ENCODE data around the gene KSR1. TPM values are rescaled to one million over a fixed set of nuclear protein-coding genes. Genes with fewer than 3 reads are reported as not detected.
A peak's percentile ranks its signal among the peaks of the same experiment; 100 is the strongest.

Gene KSR1
- polyA plus RNA-seq, 1 of the 3 experiments (the other 2 are of a cell fraction): 7.5 TPM

DNA sequence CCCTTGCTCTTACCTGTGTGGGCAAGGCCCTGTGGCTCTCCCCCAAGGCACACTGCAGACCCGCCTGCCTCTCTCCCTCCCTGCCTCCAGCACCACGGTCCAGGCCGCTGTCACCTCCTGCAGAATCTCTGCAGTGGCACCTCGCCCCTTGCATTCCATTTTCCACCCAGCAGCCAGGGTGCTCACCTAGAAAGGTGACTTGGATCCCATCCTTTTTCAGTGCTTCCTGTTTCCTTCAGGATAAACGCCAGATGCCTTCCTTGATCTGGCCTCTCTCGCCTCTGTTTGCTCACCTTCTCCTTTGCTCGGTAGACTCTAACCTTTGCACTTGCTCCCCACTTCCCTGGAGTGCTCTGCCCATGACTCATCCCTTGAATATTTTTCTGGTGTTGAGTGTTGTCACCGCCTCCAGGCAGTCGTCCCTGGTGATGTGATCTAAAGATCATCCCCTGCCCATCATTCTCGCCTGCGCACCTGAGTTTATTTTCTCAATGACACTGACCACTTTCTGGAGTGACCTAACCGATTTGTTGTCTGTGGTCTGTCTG is 95.5 kb downstream of the KSR1 start:
- Histone ChIP-seq H3K27me3 (ENCODE audit: insufficient read depth) (no peaks in the 10 kb centered on the region), H3K4me3 (ENCODE audit: low read depth in 2 of 2, low read length in 1 of 2) (no peak overlapping the region), H3K9me3 (no peaks in the 10 kb centered on the region), H3K9me2 (no peaks in the 10 kb centered on the region), H3K9ac (no peak overlapping the region), H3K27ac (ENCODE audit: low read depth in 2 of 2, low read length in 1 of 2) (no peak overlapping the region; a peak in 1 of 4 replicates), H2AFZ (ENCODE audit: low read depth) (no peak overlapping the region), H3F3A (replicated peaks; ENCODE audit: insufficient read depth) (no peaks in the 10 kb centered on the region), H3K4me1 (ENCODE audit: control insufficient read depth in 1 of 2, insufficient read depth in 2 of 2, low read depth in 1 of 2, low read length in 1 of 2) (peaks cover 15 to 33% of the 10 kb centered on the region in 2 experiments), H3K4me2 (0 out of 2 replicates have a peak overlapping the region, but pooled peaks have one; percentile 46), H3K36me3 (replicated peaks in 1 of 2; ENCODE audit: control insufficient read depth in 1 of 2, insufficient read depth in 2 of 2, low read length in 1 of 2) (no peaks in the 10 kb centered on the region), H3K79me2 (ENCODE audit: insufficient read depth) (no peaks in the 10 kb centered on the region), H4K20me1 (ENCODE audit: insufficient read depth) (no peaks in the 10 kb centered on the region)
- DNase-seq: no peak
- TF ChIP-seq, protein P1, sequence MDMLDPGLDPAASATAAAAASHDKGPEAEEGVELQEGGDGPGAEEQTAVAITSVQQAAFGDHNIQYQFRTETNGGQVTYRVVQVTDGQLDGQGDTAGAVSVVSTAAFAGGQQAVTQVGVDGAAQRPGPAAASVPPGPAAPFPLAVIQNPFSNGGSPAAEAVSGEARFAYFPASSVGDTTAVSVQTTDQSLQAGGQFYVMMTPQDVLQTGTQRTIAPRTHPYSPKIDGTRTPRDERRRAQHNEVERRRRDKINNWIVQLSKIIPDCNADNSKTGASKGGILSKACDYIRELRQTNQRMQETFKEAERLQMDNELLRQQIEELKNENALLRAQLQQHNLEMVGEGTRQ (IDR thresholded peaks at IDR 0.05; ENCODE audit: borderline replicate concordance, low read depth, low read length): no peak
- TF ChIP-seq FOSL2 (IDR thresholded peaks at IDR 0.05; ENCODE audit: borderline replicate concordance, low read depth): peak; percentile 14; the same call in 1 of the 2 replicates
- WGBS (ENCODE audit: low lambda C conversion rate): 66% methylated on average over 12 of the region's 12 CpGs
- CTCF ChIA-PET: no interaction called here
- POLR2A ChIA-PET: no interaction called here

DNA sequence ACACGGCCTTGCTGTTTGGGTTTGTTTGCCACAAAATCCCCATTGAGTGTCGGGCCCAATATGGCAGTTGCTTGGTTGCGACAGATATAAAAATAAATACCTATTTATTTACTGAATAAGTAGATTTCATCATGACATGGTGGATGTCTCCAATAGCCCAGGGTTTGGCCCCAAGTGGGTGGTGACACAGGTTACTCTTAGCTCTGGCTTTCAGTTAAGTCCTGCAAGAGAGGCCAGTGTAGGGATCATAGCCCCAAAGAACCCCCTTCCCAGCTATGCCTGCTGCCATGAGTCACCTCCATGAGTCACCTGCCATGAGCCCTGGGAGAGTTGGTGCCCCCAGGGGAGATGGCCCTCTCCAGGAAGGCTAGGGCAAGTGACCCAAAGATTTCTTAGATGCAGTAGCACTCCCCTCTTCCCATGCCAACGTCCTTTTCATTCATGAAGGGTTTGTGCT is 96.1 kb downstream of the KSR1 start:
- CTCF ChIA-PET: interaction anchor here (1.6 kb wide), 1 partner anchor 328 kb away, joined by 3 read pairs; no protein-coding TSS in a partner anchor
- no peak for TF ChIP-seq NRF1 (IDR thresholded peaks at IDR 0.05; ENCODE audit: low read depth, low read length)
- no peak for TF ChIP-seq RFX5 (IDR thresholded peaks at IDR 0.05; ENCODE audit: low read length)
- TF ChIP-seq RXRA (IDR thresholded peaks at IDR 0.05; ENCODE audit: borderline replicate concordance, low read depth): 0 out of 2 replicates have a peak, but pooled peaks have one; percentile 8
- no peak for TF ChIP-seq POLR2AphosphoS5 (IDR thresholded peaks at IDR 0.05; ENCODE audit: low read depth, low read length)
- TF ChIP-seq, protein P1 (IDR thresholded peaks at IDR 0.05; ENCODE audit: borderline replicate concordance, low read depth, low read length): no peak
- TF ChIP-seq RAD21 (IDR thresholded peaks at IDR 0.05; ENCODE audit: low read length): no peak
- no peak for TF ChIP-seq MXI1 (IDR thresholded peaks at IDR 0.05; ENCODE audit: low read depth, low read length)
- TF ChIP-seq FOXJ3 (CRISPR knock-in tag; IDR thresholded peaks at IDR 0.05): no peak
- TF ChIP-seq FOXM1 (IDR thresholded peaks at IDR 0.05; ENCODE audit: low read depth): no peak
- TF ChIP-seq CHD2 (IDR thresholded peaks at IDR 0.05; ENCODE audit: low read length, partially characterized antibody): no peak
- TF ChIP-seq JUND (IDR thresholded peaks at IDR 0.05): peak; percentile 79
- no peak for TF ChIP-seq RCOR1 (IDR thresholded peaks at IDR 0.05; ENCODE audit: low read length)
- no peak for TF ChIP-seq EZH2phosphoT487 (IDR thresholded peaks at IDR 0.05; ENCODE audit: borderline replicate concordance, low read depth)
- TF ChIP-seq TCF12 (IDR thresholded peaks at IDR 0.05): peak; percentile 58
- TF ChIP-seq TAF1 (IDR thresholded peaks at IDR 0.05; ENCODE audit: borderline replicate concordance, low read depth, low read length): no peak
- no peak for TF ChIP-seq ELF1 (IDR thresholded peaks at IDR 0.05)
- TF ChIP-seq MEF2A (IDR thresholded peaks at IDR 0.05; ENCODE audit: borderline replicate concordance, low read depth): no peak
- TF ChIP-seq SIN3A (IDR thresholded peaks at IDR 0.05; ENCODE audit: borderline replicate concordance, low read depth, low read length): no peak
- TF ChIP-seq FOSL2 (IDR thresholded peaks at IDR 0.05; ENCODE audit: borderline replicate concordance, low read depth): peak; percentile 92
- TF ChIP-seq, protein P2, sequence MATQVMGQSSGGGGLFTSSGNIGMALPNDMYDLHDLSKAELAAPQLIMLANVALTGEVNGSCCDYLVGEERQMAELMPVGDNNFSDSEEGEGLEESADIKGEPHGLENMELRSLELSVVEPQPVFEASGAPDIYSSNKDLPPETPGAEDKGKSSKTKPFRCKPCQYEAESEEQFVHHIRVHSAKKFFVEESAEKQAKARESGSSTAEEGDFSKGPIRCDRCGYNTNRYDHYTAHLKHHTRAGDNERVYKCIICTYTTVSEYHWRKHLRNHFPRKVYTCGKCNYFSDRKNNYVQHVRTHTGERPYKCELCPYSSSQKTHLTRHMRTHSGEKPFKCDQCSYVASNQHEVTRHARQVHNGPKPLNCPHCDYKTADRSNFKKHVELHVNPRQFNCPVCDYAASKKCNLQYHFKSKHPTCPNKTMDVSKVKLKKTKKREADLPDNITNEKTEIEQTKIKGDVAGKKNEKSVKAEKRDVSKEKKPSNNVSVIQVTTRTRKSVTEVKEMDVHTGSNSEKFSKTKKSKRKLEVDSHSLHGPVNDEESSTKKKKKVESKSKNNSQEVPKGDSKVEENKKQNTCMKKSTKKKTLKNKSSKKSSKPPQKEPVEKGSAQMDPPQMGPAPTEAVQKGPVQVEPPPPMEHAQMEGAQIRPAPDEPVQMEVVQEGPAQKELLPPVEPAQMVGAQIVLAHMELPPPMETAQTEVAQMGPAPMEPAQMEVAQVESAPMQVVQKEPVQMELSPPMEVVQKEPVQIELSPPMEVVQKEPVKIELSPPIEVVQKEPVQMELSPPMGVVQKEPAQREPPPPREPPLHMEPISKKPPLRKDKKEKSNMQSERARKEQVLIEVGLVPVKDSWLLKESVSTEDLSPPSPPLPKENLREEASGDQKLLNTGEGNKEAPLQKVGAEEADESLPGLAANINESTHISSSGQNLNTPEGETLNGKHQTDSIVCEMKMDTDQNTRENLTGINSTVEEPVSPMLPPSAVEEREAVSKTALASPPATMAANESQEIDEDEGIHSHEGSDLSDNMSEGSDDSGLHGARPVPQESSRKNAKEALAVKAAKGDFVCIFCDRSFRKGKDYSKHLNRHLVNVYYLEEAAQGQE (IDR thresholded peaks at IDR 0.05; ENCODE audit: low read depth, low read length): no peak
- TF ChIP-seq, protein P3, sequence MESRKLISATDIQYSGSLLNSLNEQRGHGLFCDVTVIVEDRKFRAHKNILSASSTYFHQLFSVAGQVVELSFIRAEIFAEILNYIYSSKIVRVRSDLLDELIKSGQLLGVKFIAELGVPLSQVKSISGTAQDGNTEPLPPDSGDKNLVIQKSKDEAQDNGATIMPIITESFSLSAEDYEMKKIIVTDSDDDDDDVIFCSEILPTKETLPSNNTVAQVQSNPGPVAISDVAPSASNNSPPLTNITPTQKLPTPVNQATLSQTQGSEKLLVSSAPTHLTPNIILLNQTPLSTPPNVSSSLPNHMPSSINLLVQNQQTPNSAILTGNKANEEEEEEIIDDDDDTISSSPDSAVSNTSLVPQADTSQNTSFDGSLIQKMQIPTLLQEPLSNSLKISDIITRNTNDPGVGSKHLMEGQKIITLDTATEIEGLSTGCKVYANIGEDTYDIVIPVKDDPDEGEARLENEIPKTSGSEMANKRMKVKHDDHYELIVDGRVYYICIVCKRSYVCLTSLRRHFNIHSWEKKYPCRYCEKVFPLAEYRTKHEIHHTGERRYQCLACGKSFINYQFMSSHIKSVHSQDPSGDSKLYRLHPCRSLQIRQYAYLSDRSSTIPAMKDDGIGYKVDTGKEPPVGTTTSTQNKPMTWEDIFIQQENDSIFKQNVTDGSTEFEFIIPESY (IDR thresholded peaks at IDR 0.05; ENCODE audit: borderline replicate concordance, low read depth): no peak

More for the DNA sequence above, 96.1 kb downstream of the KSR1 start:
- H3K27me3 ChIP-seq (ENCODE audit: insufficient read depth): no peaks in the 10 kb centered on the region
- H3K4me2 ChIP-seq: 0 out of 2 replicates have a peak overlapping the region, but pooled peaks have one; percentile 46
- H3K4me1 ChIP-seq (ENCODE audit: control insufficient read depth in 1 of 2, insufficient read depth in 2 of 2, low read depth in 1 of 2, low read length in 1 of 2): peaks cover 15 to 28% of the 10 kb centered on the region in 2 experiments
- H3K9me3 ChIP-seq: no peaks in the 10 kb centered on the region
- H3K4me3 ChIP-seq (ENCODE audit: low read depth in 2 of 2, low read length in 1 of 2): no peak overlapping the region
- H3F3A ChIP-seq (replicated peaks; ENCODE audit: insufficient read depth): no peaks in the 10 kb centered on the region
- no peaks in the 10 kb centered on the region for H3K79me2 ChIP-seq (ENCODE audit: insufficient read depth)
- WGBS (ENCODE audit: low lambda C conversion rate): 57% methylated on average over 4 of the region's 4 CpGs
- no peak overlapping the region; a peak in 1 of 4 replicates for H3K27ac ChIP-seq (ENCODE audit: low read depth in 2 of 2, low read length in 1 of 2)
- POLR2A ChIA-PET: no interaction called here
- DNase-seq: no peak
- no peaks in the 10 kb centered on the region for H3K9me2 ChIP-seq
- no peak overlapping the region for H3K9ac ChIP-seq
- H3K36me3 ChIP-seq (replicated peaks in 1 of 2; ENCODE audit: control insufficient read depth in 1 of 2, insufficient read depth in 2 of 2, low read length in 1 of 2): no peaks in the 10 kb centered on the region
- no peaks in the 10 kb centered on the region for H4K20me1 ChIP-seq (ENCODE audit: insufficient read depth)
- H2AFZ ChIP-seq (ENCODE audit: low read depth): no peak overlapping the region
